GM04504 (cell line): ENCODE measurements around the gene NPAS3.

ENCODE experiments used
- DNase-seq: peaks from one replicate; pipeline ENCODE4 v3.0.0-alpha.2; 2012; ENCODE audit warnings: low read depth

NPAS3 gene

DNA sequence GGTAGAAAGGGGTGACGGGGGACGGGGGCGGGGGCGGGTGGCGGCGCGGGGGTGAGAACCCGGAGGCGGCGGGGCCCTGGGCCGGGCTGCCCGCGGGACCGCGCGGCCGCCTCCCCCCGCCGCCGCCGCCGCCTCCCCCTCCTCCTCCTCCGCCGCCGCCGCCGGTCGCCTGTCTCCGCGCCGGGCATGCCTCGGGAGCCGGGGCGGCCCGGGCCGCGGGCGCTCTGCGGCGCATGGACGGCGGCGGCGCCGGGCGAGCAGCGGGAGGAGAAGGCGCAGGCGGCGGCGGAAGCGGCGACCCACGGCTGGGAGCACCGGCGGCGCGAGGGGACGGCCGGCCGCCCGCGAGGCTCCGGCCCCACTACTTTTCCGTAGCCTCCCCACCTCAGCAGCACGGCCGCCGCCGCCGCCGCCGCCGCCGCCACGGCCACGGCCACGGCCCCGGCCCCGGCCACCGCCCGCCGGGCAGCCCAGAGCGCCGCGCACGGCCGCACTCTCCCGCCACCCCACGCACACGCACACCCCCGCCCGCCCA lies at the start of gene NPAS3:
Gene NPAS3, plus strand, starts transcription at position 161 of the 535 bp plus-strand sequence.
- no peak for DNase-seq

DNA sequence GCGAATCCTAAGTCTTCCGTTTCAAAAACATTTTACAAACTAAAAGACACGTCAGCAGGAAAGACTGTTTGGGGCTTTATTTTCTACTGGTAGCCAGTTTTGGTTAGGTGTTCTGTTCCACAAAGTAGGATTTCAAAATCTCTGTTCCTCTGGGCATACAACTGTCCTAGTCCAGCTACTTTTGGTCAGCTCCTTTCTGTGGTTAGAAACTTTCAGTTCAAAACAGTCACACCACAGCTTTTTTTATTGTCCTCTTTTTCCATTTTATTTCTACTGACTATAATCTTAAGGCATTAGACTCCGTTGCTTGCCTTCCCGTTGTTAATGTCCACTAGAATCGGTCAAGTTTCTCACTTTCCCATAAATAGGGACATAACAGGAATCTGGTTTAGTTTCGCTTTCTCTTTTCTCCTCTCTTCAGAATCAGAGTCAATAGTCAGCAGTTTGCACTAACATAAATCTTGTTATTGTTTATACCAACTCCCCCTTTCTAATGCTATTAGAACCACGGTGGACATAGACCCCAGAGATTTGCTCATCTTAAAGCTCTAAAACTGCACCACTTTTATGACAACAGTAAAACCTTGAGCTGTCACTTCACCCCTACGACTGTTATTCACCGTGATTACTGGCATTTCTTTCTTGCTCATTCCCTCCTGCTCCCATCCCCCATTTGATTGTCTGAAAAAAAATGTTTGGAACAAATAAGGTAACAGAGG lies 41.5 kb upstream of the NPAS3 start:
- DNase-seq: peak; percentile 13

DNA sequence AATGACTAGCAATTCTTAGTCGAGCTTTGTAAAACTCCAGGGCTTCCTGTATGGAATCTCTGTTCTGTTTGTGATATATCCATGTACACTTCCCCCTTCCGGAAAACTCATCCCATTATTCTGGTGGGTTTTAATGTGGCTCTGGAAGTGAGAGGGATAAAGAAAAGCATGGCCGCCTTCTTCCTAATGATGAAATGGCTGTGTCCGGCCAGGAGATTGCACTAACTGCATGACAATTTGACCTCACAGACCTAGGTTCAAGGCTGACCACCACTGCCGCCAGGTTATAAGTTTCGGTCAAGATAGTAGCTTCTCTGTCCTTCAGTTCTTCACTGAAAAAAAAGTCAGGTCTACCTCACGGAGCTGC lies 41.0 kb upstream of the NPAS3 start:
- DNase-seq: no peak

DNA sequence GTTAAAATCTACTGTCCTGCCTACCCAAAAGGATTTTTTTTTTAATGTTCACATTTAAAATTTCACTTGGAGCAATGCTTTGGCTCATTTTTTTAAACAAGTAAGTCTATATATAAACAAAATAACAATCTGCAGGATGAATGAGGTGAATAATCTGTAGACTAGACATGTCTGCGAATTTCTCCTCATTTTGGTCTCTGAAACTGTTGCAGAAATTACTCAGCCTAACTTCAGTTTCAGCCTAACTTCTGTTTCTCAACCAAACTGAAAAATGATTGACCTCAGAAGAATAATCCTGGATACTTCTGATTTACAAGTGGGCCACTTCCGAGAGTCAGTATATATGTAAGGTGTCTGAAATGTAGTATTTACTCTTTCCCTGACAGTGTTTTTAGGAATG lies 39.8 kb upstream of the NPAS3 start:
- no peak for DNase-seq

DNA sequence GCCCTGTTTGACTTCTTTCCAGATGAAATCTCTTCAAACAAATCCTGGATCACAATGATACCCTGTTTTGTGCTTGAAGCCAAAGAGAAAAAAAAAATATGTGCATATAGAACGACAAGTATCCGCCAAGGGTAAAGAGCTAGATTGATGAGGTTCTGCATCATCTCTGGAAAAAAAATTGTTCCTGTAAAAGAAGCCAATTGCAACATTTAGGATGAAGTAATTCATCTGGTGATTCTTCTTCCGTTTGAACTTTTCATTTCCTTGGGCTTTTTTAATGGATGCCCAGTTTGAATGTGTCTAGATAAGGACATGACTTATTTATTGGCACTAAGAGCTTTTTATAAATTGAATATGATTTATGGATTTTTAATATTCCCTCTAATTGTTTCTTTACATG lies 38.1 kb upstream of the NPAS3 start:
- DNase-seq: no peak

DNA sequence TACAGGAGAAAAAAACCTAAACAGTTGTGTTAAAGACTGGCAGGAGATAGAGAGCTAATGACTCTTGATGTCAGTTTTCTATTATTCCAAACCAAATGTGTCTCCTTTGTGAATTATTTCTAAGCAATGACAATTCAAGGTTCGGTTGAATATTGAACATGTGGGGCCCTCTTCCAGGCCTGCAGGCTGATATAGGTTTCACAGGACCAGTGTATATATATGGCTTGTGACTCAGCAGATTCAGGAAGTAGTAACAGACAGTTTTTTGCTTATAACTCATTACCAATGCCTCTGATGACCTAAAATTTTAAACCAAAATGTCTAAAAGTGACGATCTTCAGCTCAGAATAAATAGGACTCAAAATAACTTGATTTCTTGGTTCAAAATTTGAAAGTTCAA lies 33.7 kb upstream of the NPAS3 start:
- DNase-seq: no peak

DNA sequence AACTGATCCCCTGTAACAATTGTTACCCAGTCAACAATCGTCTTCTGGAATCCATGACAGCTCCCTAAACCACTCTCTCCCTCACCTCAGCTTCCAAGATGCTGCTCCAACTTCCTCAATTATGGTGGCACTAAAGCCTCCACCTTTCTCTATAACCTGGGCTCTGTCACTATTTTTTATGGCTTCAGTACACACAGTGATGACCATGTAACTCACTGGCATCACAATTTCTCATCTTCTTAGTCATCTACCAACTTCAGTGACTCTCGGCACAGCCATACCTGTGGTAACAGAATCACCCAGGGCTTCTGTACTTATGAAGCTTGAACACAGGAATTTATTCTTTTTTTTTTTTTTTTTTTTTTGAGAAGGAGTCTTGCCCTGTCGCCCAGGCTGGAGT lies 32.0 kb upstream of the NPAS3 start:
- no peak for DNase-seq

DNA sequence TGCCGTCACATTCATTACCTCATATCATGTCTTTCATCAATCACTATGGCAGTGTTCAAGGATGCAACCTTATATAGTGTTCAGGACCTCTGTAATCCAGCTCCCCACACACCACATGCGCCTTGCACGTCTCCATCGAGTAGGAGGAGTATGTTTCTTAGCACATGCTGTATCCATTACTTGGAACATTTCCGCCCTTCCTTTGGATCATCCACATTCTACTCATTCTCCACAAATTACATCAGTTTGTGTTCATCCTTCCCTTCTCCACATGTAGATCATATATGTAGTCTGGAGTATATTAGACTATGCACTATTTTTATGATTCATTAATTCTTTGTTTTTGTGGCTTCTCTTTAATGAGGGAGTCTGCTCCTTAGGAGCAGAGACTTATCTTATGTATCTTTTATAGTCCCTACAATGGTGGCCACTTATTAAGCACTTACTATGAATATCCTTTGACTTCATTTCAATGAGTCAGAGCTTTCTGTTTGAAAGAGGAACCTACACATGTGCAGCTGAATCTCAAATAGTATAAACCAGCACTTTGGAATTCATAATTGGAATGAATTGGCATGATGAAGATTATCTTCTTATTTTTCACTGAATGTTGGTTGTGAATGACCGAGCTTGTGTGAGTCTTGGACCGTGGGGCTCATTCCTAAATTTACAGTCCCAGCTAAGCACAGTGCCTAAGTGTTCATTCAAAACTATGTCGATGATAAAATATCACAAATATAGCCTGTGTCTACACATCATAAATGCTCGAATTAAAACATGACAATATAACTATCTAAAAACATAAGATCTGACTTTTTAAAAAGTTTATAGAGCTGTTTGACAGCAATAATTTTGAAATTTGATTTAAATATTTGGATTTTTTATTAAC lies 30.2 kb upstream of the NPAS3 start:
- DNase-seq: peak; percentile 15

DNA sequence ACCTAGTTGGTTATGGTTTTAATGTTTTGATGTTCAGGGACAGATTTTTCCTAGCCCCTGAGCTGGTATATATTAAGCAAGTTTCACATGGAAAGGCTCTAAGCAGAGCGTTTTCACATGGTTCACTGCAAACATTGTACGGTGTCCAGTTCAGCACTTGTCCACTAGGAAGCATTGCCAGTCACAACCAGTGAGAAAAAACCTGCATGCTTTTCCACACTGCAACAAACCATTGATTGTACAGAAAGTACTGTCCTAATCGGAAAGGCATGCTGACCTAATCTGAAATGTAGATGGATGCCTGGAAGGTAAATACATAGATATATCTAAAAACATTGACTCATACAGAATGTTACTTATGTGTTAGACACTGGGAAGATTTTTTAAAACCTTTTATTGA lies 25.0 kb upstream of the NPAS3 start:
- DNase-seq: no peak

DNA sequence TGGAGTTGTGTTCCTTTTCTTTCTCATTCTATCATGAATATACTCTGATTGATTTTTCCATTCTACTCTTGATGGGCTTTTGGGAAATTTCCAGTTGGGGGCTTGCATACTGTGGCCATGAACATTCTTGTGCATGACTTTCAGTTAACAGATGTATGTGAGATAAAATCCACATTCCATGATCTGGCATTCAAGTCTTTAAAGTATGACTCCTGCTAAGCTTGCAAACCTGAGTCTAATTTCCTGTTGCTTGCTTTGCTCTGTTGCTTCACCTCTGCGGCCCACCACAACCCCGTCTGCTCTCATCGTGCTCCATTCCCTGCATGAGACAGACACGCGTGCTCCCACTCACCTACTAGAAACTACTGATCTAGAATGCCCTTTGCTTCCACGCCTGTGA lies 24.3 kb upstream of the NPAS3 start:
- DNase-seq: no peak

DNA sequence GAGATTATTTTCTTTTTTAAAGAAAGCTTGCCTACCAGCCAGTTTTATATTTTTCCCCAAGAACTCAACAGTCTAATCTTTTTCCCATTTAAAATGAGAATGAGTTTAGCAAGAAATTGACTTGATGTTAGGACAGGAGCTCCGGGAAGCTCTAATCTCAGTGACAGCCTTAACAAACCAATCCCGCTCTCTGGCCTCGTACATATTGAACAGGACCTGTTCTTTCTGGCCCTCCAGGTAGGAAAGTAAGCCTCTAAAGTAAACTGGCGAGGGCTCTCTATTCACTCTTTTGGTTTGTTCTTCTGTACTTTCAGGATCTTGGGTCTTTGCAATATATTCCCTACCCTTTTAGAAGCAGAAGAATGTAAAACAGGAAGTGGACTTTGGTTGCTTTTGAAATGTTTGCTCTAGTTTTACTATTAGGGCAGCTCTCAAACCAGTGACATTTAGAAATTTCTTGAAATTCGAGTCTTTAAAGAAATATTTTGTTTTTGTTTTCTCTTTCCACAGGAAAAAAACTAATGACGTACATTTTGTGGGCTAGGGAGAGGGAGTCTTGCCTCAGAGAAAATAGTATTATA lies 17.9 kb upstream of the NPAS3 start:
- DNase-seq: no peak

DNA sequence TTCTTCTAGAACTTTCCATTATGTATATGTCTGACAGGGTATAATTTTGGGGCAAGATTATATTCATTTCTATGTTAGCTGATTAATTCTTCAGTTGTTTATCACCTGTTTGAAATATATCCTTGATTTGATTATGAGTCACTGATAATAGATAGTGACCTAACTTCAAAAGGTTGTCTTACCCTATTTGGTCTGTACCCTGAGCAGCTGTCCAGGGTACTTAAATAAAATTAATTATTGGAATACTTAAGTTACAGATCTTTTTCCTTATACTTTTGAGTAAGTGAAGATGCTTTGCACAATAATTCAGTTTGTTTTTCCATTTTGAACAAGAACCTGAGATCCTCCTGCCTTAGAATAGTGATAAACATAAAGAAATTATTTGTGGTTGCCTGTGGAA lies 13.2 kb upstream of the NPAS3 start:
- no peak for DNase-seq

DNA sequence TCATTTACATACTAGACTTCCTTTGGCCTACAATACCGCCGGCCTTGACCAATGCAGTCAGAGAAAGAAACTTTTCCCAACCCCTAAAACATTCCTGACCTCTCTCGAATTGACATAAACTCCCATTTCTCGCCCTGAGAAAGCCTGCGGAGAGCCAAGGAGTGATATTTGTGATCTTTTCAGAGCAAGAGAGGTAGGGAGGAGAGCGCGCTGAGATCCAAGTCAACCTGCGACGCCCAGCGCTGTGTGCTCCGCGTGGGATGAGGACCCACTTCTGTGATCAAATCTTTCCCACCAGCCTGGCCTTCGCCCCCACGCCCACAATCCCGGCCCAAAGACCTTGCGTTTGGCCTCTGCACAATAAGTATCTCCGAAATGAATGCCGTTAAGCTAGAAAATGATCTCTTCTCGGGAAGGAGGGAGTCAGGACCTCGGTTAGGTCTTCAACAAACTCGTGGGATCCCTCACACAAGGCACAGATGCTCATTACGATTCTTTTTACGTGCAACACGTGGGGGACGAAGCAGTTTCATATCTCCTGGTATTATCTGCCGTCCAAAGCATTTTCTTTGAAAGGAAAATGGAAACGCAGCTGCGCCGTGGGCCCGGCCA lies 6.3 kb upstream of the NPAS3 start:
- no peak for DNase-seq

DNA sequence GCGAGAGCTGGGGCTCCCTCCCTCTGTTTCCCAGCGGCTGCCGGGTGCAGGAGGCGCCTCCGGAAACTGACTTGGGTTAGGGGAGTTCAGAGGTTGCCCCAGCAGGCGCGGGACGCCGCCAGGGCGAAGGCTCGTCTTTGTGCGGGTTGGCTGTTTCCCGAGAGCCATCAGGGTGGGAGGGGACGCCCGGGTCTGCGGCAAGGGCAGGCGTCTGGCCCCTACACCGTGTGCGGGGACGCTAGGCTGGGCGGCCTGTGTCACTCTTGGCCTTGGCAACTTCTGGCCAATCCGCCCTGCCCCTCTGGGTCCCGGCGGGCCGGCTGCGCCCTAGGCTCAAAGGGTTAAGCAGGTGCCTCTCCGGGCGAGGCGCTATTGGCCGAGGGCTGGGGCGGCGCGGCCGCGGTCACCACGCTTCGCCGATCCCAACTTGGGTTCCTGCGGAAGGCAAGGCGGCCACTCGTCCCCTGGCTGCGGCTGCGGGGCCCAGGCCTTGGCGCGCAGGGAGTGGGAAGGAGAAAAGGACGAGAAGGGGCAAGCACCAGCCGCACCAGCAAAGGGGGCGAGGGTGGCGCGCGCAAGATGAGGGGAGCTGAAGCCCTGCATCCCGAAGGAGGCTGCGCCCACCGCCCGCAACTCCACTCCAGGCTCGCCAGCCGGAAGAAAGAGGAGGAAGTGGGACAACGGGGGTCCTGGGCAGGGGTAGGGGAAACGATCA lies 5.6 kb upstream of the NPAS3 start:
- no peak for DNase-seq

DNA sequence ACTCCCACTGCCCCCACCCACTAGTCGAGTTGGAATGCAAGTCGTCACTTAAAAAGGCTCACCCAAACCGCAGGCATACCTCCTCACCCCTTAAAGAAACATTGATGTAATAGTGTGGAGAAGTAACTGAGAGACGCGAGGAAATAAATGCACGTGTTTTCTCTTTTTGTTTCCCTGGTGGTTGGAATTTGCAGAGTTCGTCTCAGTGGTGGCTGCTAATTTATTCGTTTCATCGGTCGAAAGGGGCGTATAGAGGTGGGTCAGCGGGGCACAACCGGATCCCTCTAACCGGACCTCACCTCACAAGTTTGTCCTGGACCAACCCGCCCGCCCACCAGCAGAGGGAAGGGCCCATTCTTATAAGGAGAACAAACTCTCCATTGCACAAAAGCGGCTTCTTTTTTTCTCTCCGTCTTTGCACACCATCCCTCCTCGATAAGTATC lies 5.0 kb upstream of the NPAS3 start:
- DNase-seq: no peak

DNA sequence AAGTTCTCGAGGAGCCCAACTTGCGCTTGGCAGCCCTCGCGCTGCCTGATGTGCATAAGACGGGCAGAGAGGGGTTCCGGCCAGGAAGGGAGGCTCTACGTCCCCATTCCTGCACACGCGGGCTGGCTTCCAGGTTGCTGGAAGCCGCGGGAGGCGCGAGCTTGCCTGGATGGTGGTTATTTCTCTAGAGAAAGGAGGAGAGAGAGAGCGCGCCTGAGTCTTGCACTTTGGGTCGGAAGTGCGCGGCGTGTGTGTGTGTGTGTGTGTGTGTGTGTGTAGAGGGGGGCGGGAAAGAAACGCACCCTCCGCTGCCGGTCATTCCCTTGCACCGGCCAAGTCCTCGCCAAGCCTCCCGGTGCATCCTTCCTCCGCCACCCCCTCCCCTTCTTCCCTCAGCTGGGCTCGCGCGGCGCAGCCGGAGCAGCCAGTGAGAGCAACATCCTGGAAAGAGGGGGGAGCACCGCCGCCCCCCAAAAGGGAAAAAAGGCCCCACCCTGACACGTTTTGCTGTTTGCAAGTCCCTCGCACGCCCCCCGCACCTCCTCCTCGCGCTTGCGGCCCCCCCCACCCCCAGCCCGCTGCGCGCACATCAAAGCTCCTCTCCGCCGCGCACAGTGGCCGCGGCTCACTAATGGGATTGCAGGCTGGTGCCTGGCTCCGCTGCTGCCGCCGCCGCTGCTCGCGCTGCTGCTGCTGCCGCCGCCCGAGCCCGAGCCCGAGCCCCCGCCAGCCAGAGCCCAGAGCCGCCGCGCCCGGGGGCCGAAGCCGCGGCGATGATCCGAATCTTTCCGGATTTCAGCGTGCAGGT lies 4.4 kb upstream of the NPAS3 start:
- DNase-seq: no peak

DNA sequence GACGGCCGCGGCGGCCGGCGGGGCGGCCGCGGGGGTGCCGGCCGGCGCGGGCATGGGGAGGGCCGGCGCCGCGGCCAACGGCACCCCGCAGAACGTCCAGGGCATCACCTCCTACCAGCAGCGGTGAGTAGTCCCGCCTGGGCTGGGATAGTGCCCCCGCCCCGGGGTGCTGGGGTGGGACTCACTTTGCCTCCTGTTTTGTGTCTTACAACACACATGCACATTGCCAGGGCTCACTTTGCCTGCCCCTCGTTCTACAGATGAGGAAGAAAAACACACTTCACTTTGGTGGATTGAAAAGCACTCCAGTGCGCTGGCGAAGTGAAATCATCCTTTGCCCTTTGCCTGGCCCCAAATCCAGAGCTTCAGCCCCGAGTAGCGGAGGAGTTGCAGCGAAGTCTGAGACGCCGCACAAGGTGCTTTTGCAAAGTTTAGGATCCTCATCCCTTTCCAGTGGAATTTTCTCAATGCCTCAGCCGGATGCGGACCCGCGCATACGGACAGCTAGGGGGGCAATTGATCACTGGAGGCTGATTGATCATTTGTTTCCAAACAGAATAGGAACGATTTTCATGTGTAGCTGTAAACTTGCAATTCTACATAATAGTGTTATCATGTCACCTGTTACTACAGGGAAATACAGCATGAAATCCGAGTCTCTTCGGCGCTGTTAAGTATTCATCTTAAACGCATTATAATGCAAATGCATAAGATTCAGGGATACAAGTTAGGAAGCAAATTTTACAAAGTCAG lies 3.6 kb upstream of the NPAS3 start:
- DNase-seq: no peak

DNA sequence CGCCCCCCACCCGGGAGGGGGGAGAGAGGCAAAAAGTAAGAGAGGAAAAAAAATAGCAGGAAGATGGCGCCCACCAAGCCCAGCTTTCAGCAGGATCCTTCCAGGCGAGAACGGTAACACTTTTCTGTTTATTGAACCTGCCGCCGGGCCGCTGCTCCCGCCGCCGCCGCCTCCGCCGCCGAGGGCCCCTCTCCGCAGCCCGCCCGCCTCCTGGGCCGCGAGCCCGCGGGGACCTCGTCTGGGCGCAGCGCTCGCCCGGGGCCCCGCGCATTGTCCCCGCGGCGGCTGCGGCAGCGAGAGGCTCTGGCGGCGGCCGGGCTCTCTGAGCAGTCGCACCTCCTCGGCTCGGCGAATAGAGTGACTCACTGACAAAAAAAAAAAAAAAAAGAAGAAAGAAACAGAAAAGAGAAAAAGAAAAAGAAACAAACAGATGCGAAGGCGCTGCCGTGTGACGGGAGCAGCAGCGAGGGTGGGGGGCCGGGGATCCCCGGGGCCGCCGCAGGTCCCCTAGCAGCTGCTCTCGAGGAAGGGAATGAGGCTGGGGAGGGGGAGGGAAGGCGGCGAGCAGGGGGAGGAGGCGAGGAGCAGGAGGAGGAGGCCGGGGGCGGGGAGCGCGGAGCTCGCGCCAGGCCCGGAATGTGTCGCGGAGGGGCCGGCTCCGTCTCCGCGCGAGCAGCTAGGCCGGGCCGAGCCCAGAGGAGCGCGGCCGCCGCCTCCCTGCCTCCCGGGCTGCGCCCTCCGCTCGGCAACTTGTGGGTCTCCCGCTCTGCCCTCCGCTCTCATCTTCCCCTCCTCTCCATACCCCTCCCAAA lies 781 bp downstream of the NPAS3 start:
- DNase-seq: peak; percentile 57

DNA sequence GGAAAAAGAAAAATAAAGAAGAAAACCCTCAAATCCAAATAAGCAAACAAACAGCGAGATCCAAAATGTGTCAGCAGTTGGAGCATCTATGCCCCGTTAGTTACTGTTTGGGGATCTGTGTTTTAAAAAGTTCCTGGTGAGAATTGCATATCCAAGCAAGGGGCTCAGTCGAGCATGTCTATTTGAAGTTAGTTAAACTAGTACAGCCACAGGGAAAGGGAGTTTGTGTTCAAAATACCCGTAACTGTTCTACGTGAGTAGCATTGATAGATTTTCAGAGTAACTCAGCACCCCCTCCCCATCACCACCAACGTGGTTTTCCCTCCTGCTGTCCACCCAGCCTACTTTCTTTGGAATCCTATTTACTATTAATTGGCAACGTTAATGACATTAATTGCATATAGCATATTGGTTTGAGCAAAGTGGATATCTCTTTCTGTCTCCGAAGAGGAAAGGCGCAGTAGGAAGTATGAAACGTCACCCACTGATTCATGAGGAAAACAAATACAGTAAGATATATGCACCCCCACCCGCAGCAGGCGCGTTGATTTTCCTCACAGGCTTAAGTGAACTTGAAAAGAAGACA lies 1.5 kb downstream of the NPAS3 start:
- no peak for DNase-seq
